ENCODE data around the gene ZNF292. TPM values are rescaled to one million over a fixed set of nuclear protein-coding genes. Genes with fewer than 3 reads are reported as not detected.
"Not testable (repeated sequence)": the region's sequence is repeated elsewhere in the genome, so short reads cannot be mapped to it uniquely, and the experiment has no call there.

ZNF292 gene
- total and polyA plus RNA-seq, 2 donors (not counting 1 experiment from before 2014, with no cell fraction given), result 14.3 to 23.6 TPM

DNA sequence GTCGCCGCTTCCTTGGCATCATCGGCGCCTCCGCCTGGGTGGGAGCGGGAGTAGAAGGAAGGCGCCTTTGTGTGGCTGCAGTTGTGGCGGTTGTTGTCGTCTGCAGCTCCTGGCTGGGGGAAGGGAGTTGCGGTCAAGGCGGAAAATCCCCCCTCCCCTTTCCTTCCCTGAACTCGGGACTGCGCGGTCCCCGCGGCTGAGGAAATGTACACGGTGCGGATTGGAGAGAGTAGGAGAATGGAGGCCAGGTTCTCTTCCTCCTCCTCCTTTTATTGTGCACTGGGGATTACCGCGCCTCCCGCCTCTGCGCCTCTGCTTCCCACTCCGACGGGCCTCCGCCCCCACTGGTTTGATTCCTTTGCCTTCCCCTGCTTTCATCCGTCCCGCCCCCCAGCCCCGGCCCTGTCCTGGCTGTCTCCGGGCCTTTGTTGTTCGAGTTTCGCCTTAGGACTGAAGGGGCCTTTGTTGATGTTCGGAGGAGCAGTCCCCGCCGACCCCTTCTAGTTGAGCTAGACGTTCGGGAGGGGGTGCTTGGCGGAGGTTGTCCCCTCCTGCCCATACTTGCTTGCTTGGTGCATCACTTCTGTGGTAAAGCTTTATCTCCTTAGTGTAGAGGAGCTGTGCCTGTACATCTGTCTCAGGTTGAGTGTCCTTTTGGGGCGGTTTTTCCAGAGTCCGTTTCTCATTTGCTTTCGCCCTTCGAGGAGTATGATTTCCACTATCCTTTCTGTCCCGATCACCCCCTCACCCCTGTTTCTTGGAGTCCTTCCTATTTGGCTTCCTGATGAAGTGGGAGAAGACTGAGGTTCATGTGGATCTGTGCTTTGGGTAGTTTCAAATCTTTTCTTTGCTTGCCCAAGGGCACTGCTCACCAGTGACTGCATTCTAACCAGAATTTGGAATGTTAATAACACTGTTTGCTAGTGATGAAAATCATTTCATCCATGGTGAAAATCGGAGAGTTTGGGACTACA is 764 bp downstream of the ZNF292 start:
- peaks cover 66% of the 10 kb centered on the region for H3K79me2 ChIP-seq (ENCODE audit: control insufficient read depth, insufficient read depth, low read length)
- H3K27ac ChIP-seq (ENCODE audit: insufficient read depth, low read length), result peak overlapping the region; percentile 93
- H3K9me3 ChIP-seq (ENCODE audit: control insufficient read depth, insufficient read depth, low read depth, low read length), result no peaks in the 10 kb centered on the region
- no peaks in the 10 kb centered on the region for H4K20me1 ChIP-seq (ENCODE audit: control insufficient read depth, extremely low read depth, insufficient read depth, low read length)
- H3K9ac ChIP-seq (ENCODE audit: insufficient read depth, low read length), result peak overlapping the region; percentile 83
- peak; percentile 36 to 59 for DNase-seq (ENCODE audit: low read depth in 2 of 2)
- H3K4me1 ChIP-seq (ENCODE audit: control insufficient read depth, extremely low read depth, insufficient read depth, low read length), result peaks cover 15% of the 10 kb centered on the region
- TF ChIP-seq EZH2 (IDR thresholded peaks at IDR 0.05; ENCODE audit: low read length, missing control alignments), result no peak
- TF ChIP-seq, protein P1, sequence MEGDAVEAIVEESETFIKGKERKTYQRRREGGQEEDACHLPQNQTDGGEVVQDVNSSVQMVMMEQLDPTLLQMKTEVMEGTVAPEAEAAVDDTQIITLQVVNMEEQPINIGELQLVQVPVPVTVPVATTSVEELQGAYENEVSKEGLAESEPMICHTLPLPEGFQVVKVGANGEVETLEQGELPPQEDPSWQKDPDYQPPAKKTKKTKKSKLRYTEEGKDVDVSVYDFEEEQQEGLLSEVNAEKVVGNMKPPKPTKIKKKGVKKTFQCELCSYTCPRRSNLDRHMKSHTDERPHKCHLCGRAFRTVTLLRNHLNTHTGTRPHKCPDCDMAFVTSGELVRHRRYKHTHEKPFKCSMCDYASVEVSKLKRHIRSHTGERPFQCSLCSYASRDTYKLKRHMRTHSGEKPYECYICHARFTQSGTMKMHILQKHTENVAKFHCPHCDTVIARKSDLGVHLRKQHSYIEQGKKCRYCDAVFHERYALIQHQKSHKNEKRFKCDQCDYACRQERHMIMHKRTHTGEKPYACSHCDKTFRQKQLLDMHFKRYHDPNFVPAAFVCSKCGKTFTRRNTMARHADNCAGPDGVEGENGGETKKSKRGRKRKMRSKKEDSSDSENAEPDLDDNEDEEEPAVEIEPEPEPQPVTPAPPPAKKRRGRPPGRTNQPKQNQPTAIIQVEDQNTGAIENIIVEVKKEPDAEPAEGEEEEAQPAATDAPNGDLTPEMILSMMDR (conservative IDR thresholded peaks at IDR 0.05 in 1 of 2, IDR thresholded peaks at IDR 0.05 in 1 of 2; ENCODE audit: low read depth in 1 of 2, low read length in 2 of 2), result no peak
- no peaks in the 10 kb centered on the region for H3K27me3 ChIP-seq (ENCODE audit: control insufficient read depth, insufficient read depth, low read length)
- H3K4me3 ChIP-seq (replicated peaks in 1 of 4; ENCODE audit: control extremely low read depth in 1 of 4, insufficient read depth in 1 of 4, low read depth in 3 of 4, low read length in 4 of 4), result peak overlapping the region; percentile 71 to 95 (median 76)
- peak overlapping the region; percentile 72 for H2AFZ ChIP-seq (ENCODE audit: low read length)
- H3K36me3 ChIP-seq (ENCODE audit: control insufficient read depth, insufficient read depth, low read length), result no peaks in the 10 kb centered on the region
- peak overlapping the region; percentile 68 for H3K4me2 ChIP-seq (ENCODE audit: extremely low read depth, insufficient read depth, low read length)

DNA sequence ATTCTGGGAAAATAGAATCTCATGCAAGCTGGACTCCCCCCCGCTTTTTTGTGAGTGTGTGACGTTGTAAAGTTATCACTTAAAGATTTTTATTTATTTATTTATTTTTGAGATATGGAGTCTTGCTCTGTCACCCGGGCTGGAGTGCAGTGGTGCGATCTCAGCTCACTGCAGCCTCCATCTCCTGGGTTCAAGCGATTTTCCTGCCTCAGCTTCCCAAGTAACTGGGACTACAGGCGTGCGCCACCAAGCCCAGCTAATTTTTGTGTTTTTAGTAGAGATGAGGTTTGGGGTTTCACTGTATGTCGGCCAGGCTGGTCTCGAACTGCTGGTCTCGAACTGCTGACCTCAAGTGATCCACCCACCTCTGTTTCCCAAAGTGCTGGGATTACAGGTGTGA is 2.2 kb downstream of the ZNF292 start:
- not testable (repeated sequence) for H3K27ac ChIP-seq (ENCODE audit: insufficient read depth, low read length); H3K4me1 ChIP-seq (ENCODE audit: control insufficient read depth, extremely low read depth, insufficient read depth, low read length); H3K9me3 ChIP-seq (ENCODE audit: control insufficient read depth, insufficient read depth, low read depth, low read length); H2AFZ ChIP-seq (ENCODE audit: low read length); H3K9ac ChIP-seq (ENCODE audit: insufficient read depth, low read length); H4K20me1 ChIP-seq (ENCODE audit: control insufficient read depth, extremely low read depth, insufficient read depth, low read length); DNase-seq (ENCODE audit: low read depth in 2 of 2); H3K36me3 ChIP-seq (ENCODE audit: control insufficient read depth, insufficient read depth, low read length); H3K27me3 ChIP-seq (ENCODE audit: control insufficient read depth, insufficient read depth, low read length)
- Histone ChIP-seq H3K4me3 (replicated peaks in 1 of 4; ENCODE audit: control extremely low read depth in 1 of 4, insufficient read depth in 1 of 4, low read depth in 3 of 4, low read length in 4 of 4) (peak overlapping the region in 2 of 4 experiments; percentile 72 to 95), H3K4me2 (ENCODE audit: extremely low read depth, insufficient read depth, low read length) (peak overlapping the region; percentile 68), H3K79me2 (ENCODE audit: control insufficient read depth, insufficient read depth, low read length) (peaks cover 81% of the 10 kb centered on the region)

DNA sequence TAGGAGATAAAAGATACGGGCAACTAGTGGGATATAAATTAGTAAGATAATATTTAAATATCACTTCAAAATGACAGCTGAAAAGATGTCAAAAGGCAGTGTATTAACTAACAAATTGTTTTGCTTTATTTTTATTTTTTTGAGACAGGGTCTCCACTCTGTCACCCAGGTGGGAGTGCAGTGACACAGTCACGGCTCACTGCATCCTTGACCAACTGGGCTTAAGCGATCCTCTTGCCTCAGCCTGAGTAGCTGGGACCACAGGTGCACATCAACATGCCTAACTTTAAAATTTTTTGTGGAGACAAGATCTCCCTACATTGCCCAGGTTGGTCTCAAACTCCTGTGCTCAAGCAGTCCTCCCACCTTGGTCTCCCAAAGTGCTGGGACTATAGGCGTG is 5.9 kb downstream of the ZNF292 start:
- Histone ChIP-seq H3K4me2 (ENCODE audit: extremely low read depth, insufficient read depth, low read length) (no peak overlapping the region), H3K9ac (ENCODE audit: insufficient read depth, low read length) (no peak overlapping the region), H3K9me3 (ENCODE audit: control insufficient read depth, insufficient read depth, low read depth, low read length) (no peaks in the 10 kb centered on the region), H3K36me3 (ENCODE audit: control insufficient read depth, insufficient read depth, low read length) (no peaks in the 10 kb centered on the region), H3K27ac (ENCODE audit: insufficient read depth, low read length) (no peak overlapping the region), H3K27me3 (ENCODE audit: control insufficient read depth, insufficient read depth, low read length) (no peaks in the 10 kb centered on the region), H4K20me1 (ENCODE audit: control insufficient read depth, extremely low read depth, insufficient read depth, low read length) (peaks cover 2% of the 10 kb centered on the region), H2AFZ (ENCODE audit: low read length) (no peak overlapping the region), H3K4me3 (replicated peaks in 1 of 4; ENCODE audit: control extremely low read depth in 1 of 4, insufficient read depth in 1 of 4, low read depth in 3 of 4, low read length in 4 of 4) (no peak overlapping the region), H3K79me2 (ENCODE audit: control insufficient read depth, insufficient read depth, low read length) (peaks cover 98% of the 10 kb centered on the region), H3K4me1 (ENCODE audit: control insufficient read depth, extremely low read depth, insufficient read depth, low read length) (no peaks in the 10 kb centered on the region)
- TF ChIP-seq, protein P1 (conservative IDR thresholded peaks at IDR 0.05 in 1 of 2, IDR thresholded peaks at IDR 0.05 in 1 of 2; ENCODE audit: low read depth in 1 of 2, low read length in 2 of 2), result no peak
- TF ChIP-seq EZH2 (IDR thresholded peaks at IDR 0.05; ENCODE audit: low read length, missing control alignments), result no peak
- no peak for DNase-seq (ENCODE audit: low read depth in 2 of 2)
